Measurements from ENCODE around the gene IRF2BP2. TPM values are rescaled to one million over a fixed set of nuclear protein-coding genes. Genes with fewer than 3 reads are reported as not detected.

Gene IRF2BP2
- polyA plus RNA-seq, 2 of the 4 experiments (the other 2 are of a cell fraction): 38.2 to 53.5 TPM

- peak; percentile 44; the same call in 2 of the 3 replicates for TF ChIP-seq SMC3 (IDR thresholded peaks at IDR 0.05)
- TF ChIP-seq E2F6 (IDR thresholded peaks at IDR 0.05; ENCODE audit: borderline replicate concordance, low read depth): peak; percentile 40; the same call in 1 of the 2 replicates
- TF ChIP-seq RFX5 (IDR thresholded peaks at IDR 0.05): no peak
- no peak for TF ChIP-seq REST (IDR thresholded peaks at IDR 0.05)
- TF ChIP-seq POLR2A (IDR thresholded peaks at IDR 0.05; ENCODE audit: low read length): no peak
- no peak for TF ChIP-seq EHMT2 (IDR thresholded peaks at IDR 0.05; ENCODE audit: low read depth)
These were observed 49.6 kb upstream of the IRF2BP2 start (continued) for GRCh38 chr1:234659538-234659937.

- CTCF ChIA-PET: interaction anchor here (0.8 to 1.8 kb wide), 7 partner anchors 12 to 159 kb away, joined by 3 to 5 read pairs (median 4); no protein-coding TSS in a partner anchor
- Histone ChIP-seq H3K27ac (peak overlapping the region; percentile 81 to 88), H3K4me1 (peaks cover 50% of the 10 kb centered on the region), H3K4me2 (peak overlapping the region; percentile 63), H3K4me3 (no peak overlapping the region), H3K9me3 (no peaks in the 10 kb centered on the region)
- ATAC-seq (peak in 1 of 2 experiments; percentile 11; a peak in 3 of 6 replicates), FAIRE-seq (no peak), DNase-seq (ENCODE audit: low read depth in 1 of 2, low spot score in 1 of 2) (peak in 1 of 2 experiments; percentile 48)
- no peak for TF ChIP-seq ZFP36 (IDR thresholded peaks at IDR 0.05; ENCODE audit: borderline replicate concordance, partially characterized antibody)
- peak; percentile 57 to 78 for TF ChIP-seq CEBPB (IDR thresholded peaks at IDR 0.05)
- TF ChIP-seq ZC3H11A (IDR thresholded peaks at IDR 0.05): no peak
- no peak for TF ChIP-seq SMC3 (IDR thresholded peaks at IDR 0.05)
- no peak for TF ChIP-seq HOXA7 (CRISPR knock-in tag; IDR thresholded peaks at IDR 0.05)
- TF ChIP-seq FOXS1 (CRISPR knock-in tag; IDR thresholded peaks at IDR 0.05): no peak
- POLR2A ChIA-PET: interaction anchor here (1.2 to 4.0 kb wide), 2 partner anchors 45 to 66 kb away, joined by 5 to 35 read pairs; no protein-coding TSS in a partner anchor
- WGBS (ENCODE audit: missing lambda C conversion rate): 33% methylated on average over 3 of the region's 3 CpGs
These were observed 48.2 kb upstream of the IRF2BP2 start for GRCh38 chr1:234658138-234658537.

GRCh38 chr1:234656944-234657654 lies 47.1 kb upstream of the IRF2BP2 start:
- H3K4me3 ChIP-seq: no peak overlapping the region
- peak overlapping the region; percentile 63 for H3K4me2 ChIP-seq
- POLR2A ChIA-PET: interaction anchor here (0.5 to 4.0 kb wide), 4 partner anchors 44 to 94 kb away, joined by 3 to 35 read pairs (median 4); no protein-coding TSS in a partner anchor
- FAIRE-seq (peak; percentile 63), DNase-seq (ENCODE audit: low read depth in 1 of 2, low spot score in 1 of 2) (peak; percentile 83 to 85), ATAC-seq (peak; percentile 80 to 86)
- peaks cover 50% of the 10 kb centered on the region for H3K4me1 ChIP-seq
- H3K27ac ChIP-seq: peak overlapping the region; percentile 81 to 88
- CTCF ChIA-PET: interaction anchor here (0.7 to 1.5 kb wide), 8 partner anchors 10 to 158 kb away, joined by 3 to 8 read pairs (median 4); no protein-coding TSS in a partner anchor
- H3K9me3 ChIP-seq: no peaks in the 10 kb centered on the region
- WGBS (ENCODE audit: missing lambda C conversion rate): 42% methylated on average over 12 of the region's 12 CpGs
- TF ChIP-seq CHD4 (IDR thresholded peaks at IDR 0.05; ENCODE audit: borderline replicate concordance): no peak
- TF ChIP-seq ELK1 (IDR thresholded peaks at IDR 0.05; ENCODE audit: low read depth, low read length): no peak
- no peak for TF ChIP-seq PBX3 (IDR thresholded peaks at IDR 0.05)
- no peak for TF ChIP-seq MAFK (IDR thresholded peaks at IDR 0.05; ENCODE audit: partially characterized antibody)
- TF ChIP-seq CTCF (IDR thresholded peaks at IDR 0.05): no peak
- TF ChIP-seq CEBPB (IDR thresholded peaks at IDR 0.05): no peak
- TF ChIP-seq MYC (IDR thresholded peaks at IDR 0.05; ENCODE audit: borderline replicate concordance, low read length): no peak
- TF ChIP-seq USF2 (IDR thresholded peaks at IDR 0.05): peak; percentile 63; the same call in 1 of the 2 replicates
- TF ChIP-seq FOSB (CRISPR knock-in tag; IDR thresholded peaks at IDR 0.05): no peak
- TF ChIP-seq RNF2 (IDR thresholded peaks at IDR 0.05; ENCODE audit: borderline replicate concordance, low read depth): no peak
- no peak for TF ChIP-seq TP53 (CRISPR knock-in tag; IDR thresholded peaks at IDR 0.05)
- no peak for TF ChIP-seq NFE2L2 (conservative IDR thresholded peaks at IDR 0.05; ENCODE audit: low read length)
- TF ChIP-seq JUNB (IDR thresholded peaks at IDR 0.05): peak; percentile 57
- TF ChIP-seq HOXA7 (CRISPR knock-in tag; IDR thresholded peaks at IDR 0.05): no peak
- TF ChIP-seq MAX (IDR thresholded peaks at IDR 0.05): peak; percentile 84

All from A549 (cell line).